NCI-H2196 treated with DMSO at 0.1 percent for 48 hours (cell line): Measurements from ENCODE around the gene VGLL4.
"Not testable (repeated sequence)": the region's sequence is repeated elsewhere in the genome, so short reads cannot be mapped to it uniquely, and the experiment has no call there.

Experiments used
- DNase-seq: peaks from one replicate; lab custom pipeline; 2025; ENCODE audit not compliant: unreplicated experiment; lab: John Stamatoyannopoulos, UW

The VGLL4 gene

DNA sequence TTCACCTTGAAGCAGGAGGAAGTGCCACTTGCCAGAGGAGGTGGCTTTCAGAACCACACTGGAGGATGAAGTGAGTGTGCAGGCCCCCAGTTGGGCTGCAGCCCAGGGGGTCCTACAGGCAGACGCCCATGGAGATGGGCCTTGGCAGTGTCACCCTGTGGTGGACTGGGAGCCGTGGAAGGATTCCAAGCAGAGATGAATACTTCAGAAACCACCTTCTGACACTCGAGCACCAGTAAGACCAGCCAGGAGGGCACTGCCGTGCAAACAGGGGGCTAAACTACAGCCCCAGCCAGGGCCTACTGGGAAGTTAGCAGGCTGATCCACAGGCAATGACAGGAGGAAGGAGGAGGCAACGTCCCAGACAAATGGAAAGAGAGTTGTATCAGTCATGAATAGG is 55.4 kb downstream of the VGLL4 start:
- no peak for DNase-seq

DNA sequence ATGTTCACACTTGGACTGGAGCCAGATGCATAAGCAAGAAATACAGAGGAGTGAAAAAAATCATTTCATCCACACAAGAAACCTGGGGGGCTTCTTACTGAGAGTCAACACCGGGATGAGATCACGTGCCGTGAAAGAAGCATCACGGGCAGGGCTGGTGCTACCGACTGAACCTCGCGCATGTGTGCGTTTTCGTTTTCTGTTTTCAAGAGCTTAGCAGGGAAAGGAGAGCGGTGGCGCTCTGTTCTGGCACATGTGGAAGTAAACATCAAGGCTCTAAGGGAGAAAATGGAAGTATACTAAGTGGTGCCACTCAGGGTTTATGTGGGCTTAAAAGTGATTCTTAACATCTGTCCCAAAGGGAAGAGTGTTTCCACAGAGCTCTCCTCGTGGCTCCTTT is 55.9 kb downstream of the VGLL4 start:
- no peak for DNase-seq

DNA sequence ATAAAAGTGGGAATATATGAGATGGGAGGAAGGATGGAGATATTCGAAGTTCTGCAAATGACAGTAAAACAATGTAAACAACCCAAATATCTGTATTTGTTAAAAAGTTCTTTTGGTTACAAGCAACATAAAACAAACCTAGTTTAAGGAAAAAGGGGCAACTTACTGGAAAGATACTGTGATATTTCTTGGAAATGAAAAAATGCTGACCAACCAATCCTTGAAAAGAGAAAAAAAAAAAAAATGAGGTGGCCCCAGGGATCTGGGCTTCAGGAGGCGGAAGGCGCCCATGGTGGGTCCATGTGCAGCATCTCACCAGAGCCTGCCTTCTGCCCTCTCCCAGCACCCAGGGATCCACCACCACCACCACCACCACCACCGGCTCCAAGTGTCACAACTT is 59.1 kb downstream of the VGLL4 start:
- DNase-seq, result no peak

DNA sequence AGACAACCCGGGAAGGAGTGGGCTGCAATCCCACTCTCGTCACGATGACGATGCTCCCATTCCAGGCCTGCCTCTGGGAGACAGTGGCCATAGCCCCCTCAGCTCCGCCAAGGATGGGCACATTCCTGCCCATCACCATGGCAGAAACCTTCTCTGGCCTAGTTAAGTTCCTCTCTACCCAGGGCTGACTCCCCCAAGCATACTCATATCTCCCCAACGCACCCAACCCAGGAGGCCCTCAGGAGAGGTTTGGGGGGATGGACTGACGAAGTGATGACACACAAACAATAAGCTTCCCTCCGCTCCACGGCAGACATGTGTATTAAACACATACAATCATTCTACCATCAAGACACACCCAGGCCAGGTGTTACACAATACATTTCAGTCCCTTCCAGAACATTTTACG is 60.1 kb downstream of the VGLL4 start:
- DNase-seq, result no peak

DNA sequence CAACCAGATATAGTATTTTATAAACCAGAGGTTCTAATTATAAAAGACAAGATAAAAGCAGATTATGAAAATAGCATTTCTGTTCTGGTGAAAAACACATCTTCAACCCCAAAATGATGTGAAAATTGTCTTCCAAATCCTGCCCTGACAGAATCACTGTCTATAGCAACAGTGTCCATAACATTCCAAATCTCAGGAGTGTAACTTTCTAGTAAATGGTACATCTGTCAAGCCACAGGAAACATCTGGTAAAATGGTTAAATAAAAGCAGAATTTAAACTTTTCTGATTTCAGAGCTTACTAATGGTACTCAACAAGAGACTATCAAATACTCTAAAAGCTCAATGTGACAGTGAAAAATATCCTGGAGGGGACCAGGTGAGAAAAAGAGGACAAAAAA is 60.5 kb downstream of the VGLL4 start:
- no peak for DNase-seq

DNA sequence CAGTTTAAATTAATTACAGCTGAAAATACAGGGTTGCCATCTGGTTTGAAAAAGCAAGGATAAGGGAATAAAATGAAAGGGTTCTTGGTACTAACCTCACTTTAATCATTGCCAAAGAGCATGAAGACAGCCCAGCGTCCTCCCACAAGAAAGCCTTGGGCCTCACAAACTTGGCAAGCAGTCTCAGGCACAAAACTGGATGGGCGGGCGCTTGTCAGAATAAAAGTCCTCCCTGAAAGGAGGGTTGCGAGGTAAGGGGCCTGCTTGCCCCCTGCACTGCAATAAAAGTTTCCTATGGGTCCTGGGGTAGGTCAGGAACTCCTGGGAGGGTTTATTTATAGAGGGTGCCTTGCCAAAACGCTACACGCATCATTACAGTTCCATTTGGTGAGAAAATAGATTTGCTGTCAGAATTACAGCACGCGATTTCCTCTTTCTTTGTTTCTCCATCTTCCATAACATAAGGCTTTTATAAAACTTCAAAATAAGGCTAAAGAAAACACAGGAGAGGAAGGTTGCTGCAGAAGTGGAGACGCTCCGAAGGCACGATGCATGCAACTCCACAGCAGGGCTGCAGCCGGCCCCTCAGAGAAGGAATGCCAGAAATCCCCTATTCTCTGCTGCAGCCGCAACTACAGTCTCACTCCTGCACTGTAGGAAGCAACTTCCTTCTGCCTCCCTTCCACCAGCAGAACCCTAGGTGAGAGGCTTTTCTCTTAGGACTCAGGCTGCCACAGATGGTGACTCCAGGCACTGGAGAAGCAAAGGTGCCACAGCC is 61.3 kb downstream of the VGLL4 start:
- no peak for DNase-seq

DNA sequence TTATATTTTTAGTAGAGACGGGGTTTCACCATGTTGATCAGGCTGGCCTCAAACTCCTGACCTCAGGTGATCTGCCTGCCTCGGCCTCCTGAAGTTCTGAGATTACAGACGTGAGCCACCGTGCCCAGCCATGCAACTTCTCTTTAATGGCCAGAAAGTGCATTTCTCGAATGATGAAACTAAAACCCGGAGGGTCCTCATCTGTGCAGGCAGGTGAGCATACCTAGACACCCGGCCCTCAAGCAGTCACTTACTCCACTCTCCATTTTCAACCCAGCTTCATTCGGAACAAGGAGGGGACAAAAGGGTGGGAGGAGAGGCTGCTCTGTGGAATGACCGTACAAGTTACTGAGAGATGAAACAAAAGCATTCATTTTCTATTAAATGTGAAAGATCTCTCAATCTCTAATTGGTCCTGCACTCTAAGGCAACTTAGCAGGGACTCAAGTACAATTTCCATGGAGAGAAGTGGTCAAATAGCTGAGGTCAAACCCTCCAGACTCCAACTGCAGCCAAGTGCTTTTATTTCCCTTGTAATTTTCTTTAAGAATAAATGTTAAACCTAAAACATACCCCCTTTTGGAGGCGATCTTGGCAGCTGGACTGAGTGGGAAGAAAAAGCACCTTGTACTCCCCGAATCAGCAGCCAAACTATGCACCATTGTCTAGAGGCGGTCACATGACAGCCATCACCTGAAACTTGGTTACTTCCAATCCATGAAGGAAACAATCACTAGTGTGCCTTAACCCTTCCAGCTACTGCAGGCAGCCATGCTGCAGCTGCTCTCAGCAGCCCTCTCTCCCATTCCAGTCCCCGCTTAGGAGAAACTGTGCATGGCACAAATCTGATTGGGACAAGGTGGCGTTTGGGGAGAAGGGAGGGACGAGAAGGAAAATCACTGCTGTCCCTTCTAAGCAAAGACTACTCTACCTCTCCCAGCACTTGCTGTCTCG is 62.2 kb downstream of the VGLL4 start:
- no peak for DNase-seq

DNA sequence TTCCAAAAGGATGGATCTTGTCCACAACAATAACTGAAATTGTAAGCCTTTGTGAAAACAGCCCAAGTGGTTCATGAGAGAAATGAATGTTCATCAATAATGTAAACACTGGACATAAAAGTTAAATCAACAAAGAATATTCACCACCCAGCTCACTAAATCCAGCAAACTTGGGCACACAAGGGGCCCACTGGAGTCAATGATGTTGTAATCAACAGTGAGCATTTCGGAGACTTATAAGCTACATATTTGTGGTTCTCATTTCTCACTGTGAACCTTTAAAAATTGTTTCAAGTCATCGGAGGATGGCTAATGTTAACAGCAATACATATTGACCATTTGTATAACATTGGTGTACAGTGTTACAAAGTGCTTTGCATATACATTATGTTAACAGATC is 63.1 kb downstream of the VGLL4 start:
- DNase-seq, result no peak

DNA sequence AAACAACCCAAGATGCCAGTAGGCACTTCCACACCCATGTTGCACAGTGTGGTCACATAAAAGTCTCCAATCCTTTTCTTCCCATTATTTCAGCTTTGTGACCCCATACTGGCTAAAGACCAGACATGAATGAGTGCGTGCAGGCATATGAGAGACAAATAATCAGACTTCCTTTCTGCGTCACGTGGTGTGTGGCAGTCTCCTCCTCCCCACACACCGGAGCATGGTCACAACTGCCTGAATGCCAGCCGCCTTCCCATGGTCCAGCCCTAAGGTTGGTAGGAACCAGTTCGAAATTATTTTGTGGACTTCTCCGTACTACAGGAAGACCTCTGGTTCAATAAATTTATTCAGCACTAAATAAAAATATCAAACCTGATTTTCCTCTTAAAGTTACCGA is 65.5 kb downstream of the VGLL4 start:
- DNase-seq, result no peak

DNA sequence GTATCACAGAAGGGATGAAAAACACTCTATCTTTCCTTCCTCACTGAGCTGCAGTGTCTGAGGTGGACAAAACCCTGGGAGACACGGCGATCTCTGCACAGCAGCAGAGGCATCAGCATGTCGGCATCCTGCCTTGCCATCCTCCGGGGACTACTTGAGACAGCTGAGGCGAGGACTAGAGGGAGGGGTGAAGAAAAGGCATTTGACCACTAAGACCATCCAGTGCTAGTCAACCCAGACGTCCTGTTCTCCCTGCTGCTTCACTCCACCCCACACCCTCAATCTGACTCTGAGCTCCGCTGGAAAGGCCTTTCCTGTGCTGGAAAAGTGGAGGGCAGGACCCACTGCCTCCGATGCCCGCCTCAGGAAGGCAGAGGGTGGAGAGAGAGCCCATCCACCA is 67.3 kb downstream of the VGLL4 start:
- no peak for DNase-seq

DNA sequence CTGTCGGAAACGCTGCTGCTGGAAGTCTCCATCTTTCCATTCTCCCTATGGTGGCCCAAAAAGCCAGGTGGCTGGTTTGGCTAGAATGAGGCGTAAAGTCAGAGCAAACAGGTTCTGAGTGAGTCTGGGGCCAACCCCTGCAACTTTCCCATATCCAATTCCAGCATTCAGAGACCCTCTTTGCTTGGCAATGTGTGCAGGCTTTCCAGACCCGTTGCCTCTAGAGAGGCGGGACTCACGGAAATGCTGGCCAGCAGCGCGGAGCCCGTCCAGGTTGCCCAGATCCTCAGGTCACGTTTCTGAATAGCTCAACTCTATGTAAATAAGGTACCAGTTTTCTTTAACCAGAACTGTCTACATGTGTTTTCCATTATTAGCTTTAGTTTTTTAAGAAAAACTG is 68.0 kb downstream of the VGLL4 start:
- no peak for DNase-seq

DNA sequence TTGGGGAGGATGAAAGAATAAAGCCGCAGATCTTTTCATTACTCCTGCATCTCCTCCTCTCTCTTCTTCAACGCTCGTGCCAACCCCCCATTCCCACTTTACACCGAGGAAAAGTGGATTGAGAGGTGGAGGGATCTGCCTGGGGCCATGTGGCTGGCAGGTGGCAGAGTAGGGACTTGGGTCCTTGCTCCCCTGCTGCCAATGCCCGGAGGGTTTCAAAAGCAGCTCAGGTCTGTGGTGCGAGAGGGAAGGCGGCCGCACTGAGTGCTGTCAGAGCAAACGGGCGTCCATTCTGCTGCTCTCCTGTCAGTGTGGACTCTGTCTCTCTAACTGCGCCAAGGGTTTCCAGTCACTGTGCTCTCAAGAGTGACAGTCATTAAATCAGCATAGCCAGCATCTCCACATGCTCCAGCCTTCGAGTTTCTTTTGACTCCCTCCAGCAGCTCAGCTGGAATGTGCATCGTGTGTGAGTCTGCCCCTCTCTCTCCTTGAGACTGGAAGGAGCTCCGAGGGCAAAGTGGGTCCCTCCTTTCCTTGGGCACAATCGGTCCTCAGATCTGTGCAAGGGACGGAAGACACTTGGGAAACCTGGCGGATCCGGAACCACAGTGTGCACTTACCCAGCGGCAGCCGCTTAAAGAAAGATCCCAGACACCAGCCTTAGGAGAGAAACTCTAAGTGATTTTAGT is 68.6 kb downstream of the VGLL4 start:
- DNase-seq, result no peak

DNA sequence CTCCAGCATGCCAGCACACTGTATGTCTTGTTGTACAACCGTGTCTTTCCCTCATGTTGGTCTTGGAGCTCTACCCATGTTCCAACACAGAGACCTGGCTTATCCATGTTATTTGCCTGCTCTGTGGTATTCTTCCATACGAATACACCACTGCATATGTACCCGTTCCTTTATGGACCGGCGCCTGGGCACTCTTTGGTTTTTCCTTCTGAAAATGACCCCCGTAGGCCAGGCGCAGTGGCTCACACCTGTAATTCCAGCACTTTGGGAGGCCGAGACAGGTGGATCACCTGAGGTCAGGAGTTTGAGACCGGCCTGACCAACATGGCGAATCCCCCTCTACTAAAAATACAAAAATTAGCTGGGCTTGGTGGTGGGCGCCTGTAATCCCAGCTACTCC is 71.1 kb downstream of the VGLL4 start:
- not testable (repeated sequence) for DNase-seq

DNA sequence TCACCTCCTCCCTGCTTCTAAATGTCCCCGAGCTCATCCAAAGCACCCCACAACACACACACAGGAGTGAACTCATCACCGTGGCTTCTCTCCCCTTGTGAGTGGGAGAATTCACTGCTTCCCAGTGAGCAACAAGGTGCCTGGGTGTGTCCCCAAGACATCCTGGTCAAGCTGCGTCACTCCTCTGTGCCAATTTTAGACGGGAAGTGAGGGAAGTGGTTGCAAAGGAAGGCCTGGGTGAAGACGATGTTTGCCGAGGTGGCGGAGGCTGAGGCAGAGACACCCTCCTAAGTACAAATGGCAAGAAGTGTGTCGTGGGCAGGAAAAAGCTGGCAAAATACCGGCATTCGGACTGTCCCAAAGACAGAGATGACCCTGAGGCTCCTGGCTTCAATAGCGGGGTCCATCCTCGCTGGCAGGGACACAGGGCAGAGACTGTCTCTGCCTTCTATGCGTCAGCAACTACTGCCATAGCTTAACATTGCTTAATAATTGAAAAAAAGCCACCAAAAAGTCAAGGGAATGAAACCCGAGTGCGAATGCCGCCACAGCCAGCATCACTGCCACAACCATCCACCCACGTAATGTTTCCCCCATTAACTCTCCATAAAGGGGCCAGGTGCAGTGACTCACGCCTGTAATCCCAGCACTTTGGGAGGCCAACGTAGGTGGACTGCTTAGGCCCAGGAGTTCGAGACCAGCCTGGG is 72.8 kb downstream of the VGLL4 start:
- DNase-seq, result no peak

DNA sequence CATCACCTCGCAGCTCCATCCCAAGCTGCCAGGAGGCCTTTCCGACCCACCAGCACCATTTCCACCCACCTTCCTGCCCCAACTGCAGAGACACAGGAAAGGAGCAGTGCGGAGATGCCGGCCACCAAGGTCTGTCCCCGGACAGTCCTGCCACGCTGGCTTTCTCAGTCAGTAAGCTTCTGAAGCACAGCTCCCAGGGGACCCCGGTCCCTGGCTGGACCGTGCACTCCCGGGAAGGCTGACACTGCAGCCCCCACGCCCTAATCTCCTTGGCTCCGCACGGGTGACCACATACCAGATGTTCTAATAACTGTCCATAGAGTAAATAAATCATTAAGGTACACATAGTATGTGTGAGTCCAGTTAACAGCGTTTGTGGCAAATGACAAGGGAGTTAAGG is 73.5 kb downstream of the VGLL4 start:
- DNase-seq, result no peak

DNA sequence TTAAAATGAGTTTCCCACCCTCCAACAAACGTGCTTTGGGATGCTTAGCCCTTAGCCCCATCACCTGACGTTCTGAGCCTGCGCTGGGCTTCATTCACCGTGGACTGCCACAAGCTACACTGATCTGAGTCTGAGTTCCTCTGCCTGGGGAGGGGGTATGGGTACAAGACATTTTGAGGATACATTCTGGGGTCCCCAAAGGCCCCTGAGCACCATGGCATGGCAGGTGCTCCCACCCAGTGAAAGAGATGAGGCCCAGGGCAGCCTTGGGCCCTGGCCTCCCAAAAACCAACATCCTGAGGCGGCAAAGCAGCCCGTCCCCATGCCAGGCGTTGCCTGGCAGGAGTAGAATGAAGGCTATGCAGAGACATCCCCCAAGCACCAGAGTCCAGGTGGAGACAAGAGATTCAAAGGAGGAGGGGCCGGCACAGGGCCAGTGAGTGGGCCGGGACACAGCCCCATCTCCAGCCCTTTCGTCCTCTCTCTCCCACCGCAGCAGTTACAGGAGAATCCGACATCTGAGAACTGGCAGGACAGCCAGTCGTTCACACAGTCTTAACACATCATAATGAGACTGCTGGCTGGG is 74.5 kb downstream of the VGLL4 start:
- DNase-seq, result no peak

DNA sequence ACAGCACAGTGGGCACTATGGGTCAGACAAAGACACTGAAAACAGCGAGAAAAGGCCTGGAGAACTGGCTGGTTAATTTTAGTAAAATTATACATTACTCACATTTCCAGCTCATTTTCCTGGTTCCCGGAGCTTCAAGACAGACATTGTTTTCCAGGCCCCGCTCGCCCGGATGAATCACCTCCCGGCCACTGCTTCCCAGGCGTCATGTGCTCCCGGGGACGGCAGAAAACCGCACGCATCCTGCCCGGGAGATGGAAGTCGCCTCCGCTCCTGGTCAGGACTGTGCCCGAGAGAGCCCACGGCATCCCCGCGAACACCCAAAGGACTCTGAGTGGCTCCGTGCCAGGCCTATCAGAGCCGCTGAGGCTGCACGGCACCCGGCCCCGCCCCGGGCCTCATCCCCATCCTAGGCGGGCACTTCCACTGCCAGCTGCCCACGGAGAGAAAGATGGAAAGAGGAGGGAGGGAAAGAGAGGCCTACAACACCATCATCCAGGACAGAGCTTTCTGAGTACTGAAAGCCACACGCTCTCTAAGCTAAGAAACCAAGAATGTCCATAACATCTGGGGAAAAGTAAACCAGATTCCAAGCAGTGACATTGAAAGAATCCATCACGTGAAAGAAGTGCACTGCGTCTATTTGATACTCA is 75.1 kb downstream of the VGLL4 start:
- DNase-seq, result no peak

DNA sequence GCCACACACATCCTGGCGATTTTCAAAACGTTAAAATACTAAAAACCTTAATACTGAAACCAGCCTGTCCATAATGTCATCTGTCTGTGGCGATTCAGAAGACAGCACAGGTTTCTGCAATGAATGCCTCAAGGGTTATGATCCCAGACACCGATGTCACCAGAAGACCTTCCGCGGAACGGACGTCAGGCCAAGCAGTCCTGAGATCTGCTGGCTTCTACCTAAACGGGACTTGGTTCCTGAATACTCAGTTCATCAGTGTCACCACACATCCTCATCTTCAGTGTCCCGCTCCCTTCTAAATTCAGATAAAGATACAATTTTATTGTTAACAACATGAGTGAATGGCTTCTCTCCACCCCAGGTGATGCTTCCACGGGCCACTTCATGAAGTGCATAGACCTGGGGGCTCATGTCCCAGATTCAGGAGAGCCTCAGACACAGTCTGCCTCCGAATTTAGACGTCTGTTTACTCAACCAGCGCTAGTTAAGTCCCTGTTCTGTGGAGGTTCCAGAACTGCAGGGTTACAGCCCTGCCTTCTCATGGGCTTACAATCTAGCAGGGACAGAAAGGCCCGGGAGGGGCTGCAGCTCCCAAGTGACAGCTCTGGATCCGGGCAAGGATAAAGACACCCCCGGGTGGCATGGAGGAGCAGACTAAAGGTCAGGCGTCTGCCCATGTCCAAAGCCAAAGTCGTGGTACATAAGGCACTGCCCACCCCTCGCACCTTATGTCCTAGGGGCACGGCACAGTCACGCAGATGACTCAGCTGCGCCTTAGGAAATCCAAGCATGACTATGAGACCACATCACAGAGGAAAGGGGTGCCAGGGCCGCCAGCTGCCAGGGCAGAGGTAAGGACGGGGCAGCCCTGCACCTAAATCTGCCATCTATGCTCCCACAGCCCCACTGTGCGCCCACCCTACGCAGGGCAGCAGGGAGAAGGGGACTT is 75.9 kb downstream of the VGLL4 start:
- no peak for DNase-seq

DNA sequence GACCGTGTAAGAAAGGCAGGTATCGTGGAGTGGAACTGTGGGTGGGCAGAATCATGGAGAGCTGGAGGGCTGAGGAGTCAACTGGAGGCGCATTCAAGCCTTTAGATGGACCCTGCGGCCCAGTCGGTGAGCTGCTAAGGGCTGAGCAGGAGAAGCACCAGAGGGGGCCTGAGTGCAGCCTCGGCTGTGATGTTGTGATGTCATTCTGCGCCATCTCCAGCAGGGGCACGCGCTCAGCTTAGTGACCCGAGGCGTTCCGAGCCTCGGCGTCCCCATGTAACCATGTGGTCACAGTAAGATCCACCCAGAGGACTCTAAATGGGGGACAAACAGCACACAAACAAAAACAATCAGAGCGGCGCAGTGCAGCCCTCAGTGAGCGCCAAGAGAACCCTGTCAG is 76.8 kb downstream of the VGLL4 start:
- DNase-seq, result no peak
